Testis (tissue), 3 donors: ENCODE measurements around the gene AKAP12. TPM values are rescaled to one million over a fixed set of nuclear protein-coding genes. Genes with fewer than 3 reads are reported as not detected.

Experiments used
- DNase-seq: peaks from one replicate; pipeline ENCODE4 v3.0.0-alpha.2; 2019
- H3K27ac ChIP-seq, 2 donors: fragments of 200-600 bp; sonication (generic); one replicate each; pipeline ENCODE4 v1.5.1; 2019
- H3K27me3 ChIP-seq: fragments of 200-600 bp; sonication (generic); one replicate; pipeline ENCODE4 v1.5.1; 2019
- H3K36me3 ChIP-seq: fragments of 200-600 bp; sonication (generic); one replicate; pipeline ENCODE4 v1.5.1; 2017; ENCODE audit warnings: low read depth; ENCODE audit errors: missing control alignments
- H3K4me1 ChIP-seq: fragments of 200-600 bp; sonication (generic); one replicate; pipeline ENCODE4 v1.5.1; 2019
- H3K4me3 ChIP-seq, 2 donors: fragments of 200-600 bp; sonication (generic); one replicate each; pipeline ENCODE4 v1.5.1; 2017 to 2019
- H3K9me3 ChIP-seq: fragments of 200-600 bp; sonication (generic); one replicate; pipeline ENCODE4 v1.5.1; 2017
- CTCF ChIP-seq, 3 experiments: fragments of 450-650 bp in 2 of 3; fragments of 200-600 bp in 1 of 3; sonication (generic) in 1 of 3; IDR thresholded peaks; one replicate each; pipeline ENCODE4 v1.5.1; 2016 to 2019; ENCODE audit warnings: antibody characterized with exemption in 3 of 3, mild to moderate bottlenecking in 2 of 3, moderate library complexity in 1 of 3
- POLR2A ChIP-seq: fragments of 450-650 bp; IDR thresholded peaks from one replicate; pipeline ENCODE4 v1.6.1; 2017; ENCODE audit warnings: antibody characterized with exemption, mild to moderate bottlenecking, moderate library complexity
- WGBS, 2 donors: methylation state at CpG; one replicate each; pipeline ENCODE4 v1.1.5; 2018; 5-methylcytosine and 5-hydroxymethylcytosine counted together
- intact Hi-C: fragments of 100-400 bp; cut with DNase I; formaldehyde crosslinking; loops from one replicate; pipeline ENCODE4 v1.15.1; 2023; ENCODE audit warnings: low total_unique reads
- polyA plus RNA-seq: library from polyadenylated mRNA; stranded (reverse); fragments of 350-450 nt; fragmentation: Illumina TruSeq; extraction: RNeasy Lipid Tissue Mini Kit (QIAGEN cat#74804); gene quantifications from one replicate; pipeline ENCODE4 v1.2.3, GENCODE V29; 2014; ENCODE audit warnings: low read depth, low replicate concordance; ENCODE audit not compliant: insufficient read depth
- total RNA-seq, 2 donors: library from RNA; depleted of rRNA; stranded (reverse); fragments of >200 nt; gene quantifications; one replicate each; pipeline ENCODE4 v1.2.3, GENCODE V29; 2016

Gene AKAP12
- total and polyA plus RNA-seq, 3 donors from 2014 or later, result 244 to 287 (median 280) TPM

GRCh38 chr6:151211075-151211474 is 28.7 kb upstream of the AKAP12 start:
- Histone ChIP-seq H3K9me3 (no peaks in the 10 kb centered on the region), H3K27ac (no peak overlapping the region), H3K4me3 (no peak overlapping the region), H3K27me3 (no peaks in the 10 kb centered on the region), H3K4me1 (peaks cover 11% of the 10 kb centered on the region), H3K36me3 (no peaks in the 10 kb centered on the region)
- DNase-seq, result no peak
- WGBS, 2 donors, result 88 to 100% methylated on average over 1 of the region's 1 CpG
- TF ChIP-seq POLR2A, result no peak
- no peak for TF ChIP-seq CTCF (IDR thresholded peaks at IDR 0.05)
- intact Hi-C loops, result no loop called here

- Histone ChIP-seq H3K4me3 (no peak overlapping the region), H3K9me3 (no peaks in the 10 kb centered on the region), H3K36me3 (no peaks in the 10 kb centered on the region), H3K27me3 (no peaks in the 10 kb centered on the region), H3K27ac (no peak overlapping the region), H3K4me1 (peaks cover 6% of the 10 kb centered on the region)
- no peak for DNase-seq
- 79 to 85% methylated on average over 5 of the region's 5 CpGs for WGBS, 2 donors
- TF ChIP-seq POLR2A (no peak), CTCF (IDR thresholded peaks at IDR 0.05) (no peak)
- intact Hi-C loops, result no loop called here
These were observed 26.4 kb upstream of the AKAP12 start for GRCh38 chr6:151213352-151213751.

- H3K9me3 ChIP-seq, result no peaks in the 10 kb centered on the region
- no peaks in the 10 kb centered on the region for H3K36me3 ChIP-seq
- DNase-seq, result no peak
- no peak overlapping the region for H3K4me3 ChIP-seq
- 85 to 88% methylated on average over 2 of the region's 2 CpGs for WGBS, 2 donors
- H3K27ac ChIP-seq, result no peak overlapping the region
- intact Hi-C loops, result no loop called here
- no peaks in the 10 kb centered on the region for H3K27me3 ChIP-seq
- TF ChIP-seq CTCF (IDR thresholded peaks at IDR 0.05), result no peak
- no peak for TF ChIP-seq POLR2A
- no peaks in the 10 kb centered on the region for H3K4me1 ChIP-seq
These were observed 23.8 kb upstream of the AKAP12 start for GRCh38 chr6:151215999-151216398.

GRCh38 chr6:151216804-151217203 is 23.0 kb upstream of the AKAP12 start:
- intact Hi-C loops, result no loop called here
- Histone ChIP-seq H3K36me3 (no peaks in the 10 kb centered on the region), H3K9me3 (no peaks in the 10 kb centered on the region), H3K27me3 (no peaks in the 10 kb centered on the region), H3K4me1 (no peaks in the 10 kb centered on the region), H3K27ac (no peak overlapping the region), H3K4me3 (no peak overlapping the region)
- TF ChIP-seq CTCF (IDR thresholded peaks at IDR 0.05) (no peak), POLR2A (no peak)
- DNase-seq, result no peak
- WGBS, 2 donors, result 78 to 81% methylated on average over 6 of the region's 6 CpGs

GRCh38 chr6:151219192-151219591 is 20.6 kb upstream of the AKAP12 start:
- H3K27me3 ChIP-seq, result no peaks in the 10 kb centered on the region
- no peak for TF ChIP-seq POLR2A
- TF ChIP-seq CTCF (IDR thresholded peaks at IDR 0.05), result no peak
- no peaks in the 10 kb centered on the region for H3K9me3 ChIP-seq
- no peaks in the 10 kb centered on the region for H3K4me1 ChIP-seq
- H3K27ac ChIP-seq, result no peak overlapping the region
- no peaks in the 10 kb centered on the region for H3K36me3 ChIP-seq
- DNase-seq, result no peak
- 89 to 96% methylated on average over 3 of the region's 3 CpGs for WGBS, 2 donors
- no peak overlapping the region for H3K4me3 ChIP-seq
- intact Hi-C loops, result no loop called here
